ENCODE results near the gene SLC25A39. TPM values are rescaled to one million over a fixed set of nuclear protein-coding genes. Genes with fewer than 3 reads are reported as not detected.

SLC25A39 gene
- total and polyA plus RNA-seq, 2 of the 13 experiments (the other 11 are each of a cell fraction or from before 2014, with no cell fraction given) = 144 to 151 TPM

DNA sequence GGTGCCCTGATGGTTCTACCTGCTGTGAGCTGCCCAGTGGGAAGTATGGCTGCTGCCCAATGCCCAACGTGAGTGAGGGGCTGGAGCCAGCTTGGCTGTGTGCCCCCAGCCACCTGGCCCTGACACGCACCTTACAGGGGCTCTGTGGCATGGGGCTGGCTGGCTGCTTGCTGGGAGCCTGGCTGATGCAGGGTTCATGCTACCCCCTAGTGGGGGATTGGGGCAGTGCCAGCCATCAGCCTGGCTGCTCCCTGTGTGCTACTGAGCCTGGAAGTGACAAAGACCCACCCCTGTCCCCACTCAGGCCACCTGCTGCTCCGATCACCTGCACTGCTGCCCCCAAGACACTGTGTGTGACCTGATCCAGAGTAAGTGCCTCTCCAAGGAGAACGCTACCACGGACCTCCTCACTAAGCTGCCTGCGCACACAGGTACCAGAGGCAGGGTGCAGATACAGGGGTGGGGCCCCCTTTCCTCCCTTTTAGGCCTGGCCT, 26.2 kb upstream of the SLC25A39 start (continued):
- TF ChIP-seq, protein P1, sequence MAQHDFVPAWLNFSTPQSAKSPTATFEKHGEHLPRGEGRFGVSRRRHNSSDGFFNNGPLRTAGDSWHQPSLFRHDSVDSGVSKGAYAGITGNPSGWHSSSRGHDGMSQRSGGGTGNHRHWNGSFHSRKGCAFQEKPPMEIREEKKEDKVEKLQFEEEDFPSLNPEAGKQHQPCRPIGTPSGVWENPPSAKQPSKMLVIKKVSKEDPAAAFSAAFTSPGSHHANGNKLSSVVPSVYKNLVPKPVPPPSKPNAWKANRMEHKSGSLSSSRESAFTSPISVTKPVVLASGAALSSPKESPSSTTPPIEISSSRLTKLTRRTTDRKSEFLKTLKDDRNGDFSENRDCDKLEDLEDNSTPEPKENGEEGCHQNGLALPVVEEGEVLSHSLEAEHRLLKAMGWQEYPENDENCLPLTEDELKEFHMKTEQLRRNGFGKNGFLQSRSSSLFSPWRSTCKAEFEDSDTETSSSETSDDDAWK (CRISPR knock-in tag; IDR thresholded peaks at IDR 0.05) = no peak
- no peak for TF ChIP-seq MTF2 (CRISPR knock-in tag; IDR thresholded peaks at IDR 0.05; ENCODE audit: borderline replicate concordance)
- no peak for TF ChIP-seq HHEX (CRISPR knock-in tag; IDR thresholded peaks at IDR 0.05)
- no peak for TF ChIP-seq ATF1 (CRISPR knock-in tag; IDR thresholded peaks at IDR 0.05)
- TF ChIP-seq, protein P2, sequence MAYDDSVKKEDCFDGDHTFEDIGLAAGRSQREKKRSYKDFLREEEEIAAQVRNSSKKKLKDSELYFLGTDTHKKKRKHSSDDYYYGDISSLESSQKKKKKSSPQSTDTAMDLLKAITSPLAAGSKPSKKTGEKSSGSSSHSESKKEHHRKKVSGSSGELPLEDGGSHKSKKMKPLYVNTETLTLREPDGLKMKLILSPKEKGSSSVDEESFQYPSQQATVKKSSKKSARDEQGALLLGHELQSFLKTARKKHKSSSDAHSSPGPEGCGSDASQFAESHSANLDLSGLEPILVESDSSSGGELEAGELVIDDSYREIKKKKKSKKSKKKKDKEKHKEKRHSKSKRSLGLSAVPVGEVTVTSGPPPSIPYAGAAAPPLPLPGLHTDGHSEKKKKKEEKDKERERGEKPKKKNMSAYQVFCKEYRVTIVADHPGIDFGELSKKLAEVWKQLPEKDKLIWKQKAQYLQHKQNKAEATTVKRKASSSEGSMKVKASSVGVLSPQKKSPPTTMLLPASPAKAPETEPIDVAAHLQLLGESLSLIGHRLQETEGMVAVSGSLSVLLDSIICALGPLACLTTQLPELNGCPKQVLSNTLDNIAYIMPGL (CRISPR knock-in tag; IDR thresholded peaks at IDR 0.05; ENCODE audit: borderline replicate concordance in 1 of 2, low read depth in 1 of 2) = peak; percentile 52 to 72; a peak in 2 of 4 replicates
- TF ChIP-seq, protein P3, sequence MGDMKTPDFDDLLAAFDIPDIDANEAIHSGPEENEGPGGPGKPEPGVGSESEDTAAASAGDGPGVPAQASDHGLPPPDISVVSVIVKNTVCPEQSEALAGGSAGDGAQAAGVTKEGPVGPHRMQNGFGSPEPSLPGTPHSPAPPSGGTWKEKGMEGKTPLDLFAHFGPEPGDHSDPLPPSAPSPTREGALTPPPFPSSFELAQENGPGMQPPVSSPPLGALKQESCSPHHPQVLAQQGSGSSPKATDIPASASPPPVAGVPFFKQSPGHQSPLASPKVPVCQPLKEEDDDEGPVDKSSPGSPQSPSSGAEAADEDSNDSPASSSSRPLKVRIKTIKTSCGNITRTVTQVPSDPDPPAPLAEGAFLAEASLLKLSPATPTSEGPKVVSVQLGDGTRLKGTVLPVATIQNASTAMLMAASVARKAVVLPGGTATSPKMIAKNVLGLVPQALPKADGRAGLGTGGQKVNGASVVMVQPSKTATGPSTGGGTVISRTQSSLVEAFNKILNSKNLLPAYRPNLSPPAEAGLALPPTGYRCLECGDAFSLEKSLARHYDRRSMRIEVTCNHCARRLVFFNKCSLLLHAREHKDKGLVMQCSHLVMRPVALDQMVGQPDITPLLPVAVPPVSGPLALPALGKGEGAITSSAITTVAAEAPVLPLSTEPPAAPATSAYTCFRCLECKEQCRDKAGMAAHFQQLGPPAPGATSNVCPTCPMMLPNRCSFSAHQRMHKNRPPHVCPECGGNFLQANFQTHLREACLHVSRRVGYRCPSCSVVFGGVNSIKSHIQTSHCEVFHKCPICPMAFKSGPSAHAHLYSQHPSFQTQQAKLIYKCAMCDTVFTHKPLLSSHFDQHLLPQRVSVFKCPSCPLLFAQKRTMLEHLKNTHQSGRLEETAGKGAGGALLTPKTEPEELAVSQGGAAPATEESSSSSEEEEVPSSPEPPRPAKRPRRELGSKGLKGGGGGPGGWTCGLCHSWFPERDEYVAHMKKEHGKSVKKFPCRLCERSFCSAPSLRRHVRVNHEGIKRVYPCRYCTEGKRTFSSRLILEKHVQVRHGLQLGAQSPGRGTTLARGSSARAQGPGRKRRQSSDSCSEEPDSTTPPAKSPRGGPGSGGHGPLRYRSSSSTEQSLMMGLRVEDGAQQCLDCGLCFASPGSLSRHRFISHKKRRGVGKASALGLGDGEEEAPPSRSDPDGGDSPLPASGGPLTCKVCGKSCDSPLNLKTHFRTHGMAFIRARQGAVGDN (CRISPR knock-in tag; IDR thresholded peaks at IDR 0.05) = peak; percentile 52
- no peak for TF ChIP-seq JUND (CRISPR knock-in tag; IDR thresholded peaks at IDR 0.05)
- TF ChIP-seq ZNF224 (CRISPR knock-in tag; IDR thresholded peaks at IDR 0.05) = no peak
- 0 out of 2 replicates have a peak, but pooled peaks have one; percentile 20 for TF ChIP-seq AHR (CRISPR knock-in tag; IDR thresholded peaks at IDR 0.05)
- TF ChIP-seq, protein P4, sequence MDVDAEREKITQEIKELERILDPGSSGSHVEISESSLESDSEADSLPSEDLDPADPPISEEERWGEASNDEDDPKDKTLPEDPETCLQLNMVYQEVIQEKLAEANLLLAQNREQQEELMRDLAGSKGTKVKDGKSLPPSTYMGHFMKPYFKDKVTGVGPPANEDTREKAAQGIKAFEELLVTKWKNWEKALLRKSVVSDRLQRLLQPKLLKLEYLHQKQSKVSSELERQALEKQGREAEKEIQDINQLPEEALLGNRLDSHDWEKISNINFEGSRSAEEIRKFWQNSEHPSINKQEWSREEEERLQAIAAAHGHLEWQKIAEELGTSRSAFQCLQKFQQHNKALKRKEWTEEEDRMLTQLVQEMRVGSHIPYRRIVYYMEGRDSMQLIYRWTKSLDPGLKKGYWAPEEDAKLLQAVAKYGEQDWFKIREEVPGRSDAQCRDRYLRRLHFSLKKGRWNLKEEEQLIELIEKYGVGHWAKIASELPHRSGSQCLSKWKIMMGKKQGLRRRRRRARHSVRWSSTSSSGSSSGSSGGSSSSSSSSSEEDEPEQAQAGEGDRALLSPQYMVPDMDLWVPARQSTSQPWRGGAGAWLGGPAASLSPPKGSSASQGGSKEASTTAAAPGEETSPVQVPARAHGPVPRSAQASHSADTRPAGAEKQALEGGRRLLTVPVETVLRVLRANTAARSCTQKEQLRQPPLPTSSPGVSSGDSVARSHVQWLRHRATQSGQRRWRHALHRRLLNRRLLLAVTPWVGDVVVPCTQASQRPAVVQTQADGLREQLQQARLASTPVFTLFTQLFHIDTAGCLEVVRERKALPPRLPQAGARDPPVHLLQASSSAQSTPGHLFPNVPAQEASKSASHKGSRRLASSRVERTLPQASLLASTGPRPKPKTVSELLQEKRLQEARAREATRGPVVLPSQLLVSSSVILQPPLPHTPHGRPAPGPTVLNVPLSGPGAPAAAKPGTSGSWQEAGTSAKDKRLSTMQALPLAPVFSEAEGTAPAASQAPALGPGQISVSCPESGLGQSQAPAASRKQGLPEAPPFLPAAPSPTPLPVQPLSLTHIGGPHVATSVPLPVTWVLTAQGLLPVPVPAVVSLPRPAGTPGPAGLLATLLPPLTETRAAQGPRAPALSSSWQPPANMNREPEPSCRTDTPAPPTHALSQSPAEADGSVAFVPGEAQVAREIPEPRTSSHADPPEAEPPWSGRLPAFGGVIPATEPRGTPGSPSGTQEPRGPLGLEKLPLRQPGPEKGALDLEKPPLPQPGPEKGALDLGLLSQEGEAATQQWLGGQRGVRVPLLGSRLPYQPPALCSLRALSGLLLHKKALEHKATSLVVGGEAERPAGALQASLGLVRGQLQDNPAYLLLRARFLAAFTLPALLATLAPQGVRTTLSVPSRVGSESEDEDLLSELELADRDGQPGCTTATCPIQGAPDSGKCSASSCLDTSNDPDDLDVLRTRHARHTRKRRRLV (CRISPR knock-in tag; IDR thresholded peaks at IDR 0.05) = no peak
- TF ChIP-seq, protein P5, sequence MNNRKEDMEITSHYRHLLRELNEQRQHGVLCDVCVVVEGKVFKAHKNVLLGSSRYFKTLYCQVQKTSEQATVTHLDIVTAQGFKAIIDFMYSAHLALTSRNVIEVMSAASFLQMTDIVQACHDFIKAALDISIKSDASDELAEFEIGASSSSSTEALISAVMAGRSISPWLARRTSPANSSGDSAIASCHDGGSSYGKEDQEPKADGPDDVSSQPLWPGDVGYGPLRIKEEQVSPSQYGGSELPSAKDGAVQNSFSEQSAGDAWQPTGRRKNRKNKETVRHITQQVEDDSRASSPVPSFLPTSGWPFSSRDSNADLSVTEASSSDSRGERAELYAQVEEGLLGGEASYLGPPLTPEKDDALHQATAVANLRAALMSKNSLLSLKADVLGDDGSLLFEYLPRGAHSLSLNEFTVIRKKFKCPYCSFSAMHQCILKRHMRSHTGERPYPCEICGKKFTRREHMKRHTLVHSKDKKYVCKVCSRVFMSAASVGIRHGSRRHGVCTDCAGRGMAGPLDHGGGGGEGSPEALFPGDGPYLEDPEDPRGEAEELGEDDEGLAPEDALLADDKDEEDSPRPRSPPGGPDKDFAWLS (CRISPR knock-in tag; IDR thresholded peaks at IDR 0.05; ENCODE audit: borderline replicate concordance) = no peak
- TF ChIP-seq ZNF841 (CRISPR knock-in tag; IDR thresholded peaks at IDR 0.05; ENCODE audit: borderline replicate concordance) = no peak
- TF ChIP-seq ZNF816 (CRISPR knock-in tag; IDR thresholded peaks at IDR 0.05; ENCODE audit: borderline replicate concordance) = no peak
- TF ChIP-seq ZNF496 (CRISPR knock-in tag; IDR thresholded peaks at IDR 0.05; ENCODE audit: insufficient replicate concordance) = no peak
